Tibial nerve (tissue), 3 donors: ENCODE measurements around the gene DGKH.

Experiments used
- CTCF ChIP-seq, 5 experiments: fragments of 200-600 bp in 3 of 5; fragments of 450-650 bp in 2 of 5; sonication (generic) in 3 of 5; IDR thresholded peaks; one replicate each; pipeline ENCODE4 v1.5.1; 2016 to 2019; ENCODE audit warnings: antibody characterized with exemption in 5 of 5, mild to moderate bottlenecking in 3 of 5, moderate library complexity in 2 of 5
- POLR2A ChIP-seq, 2 donors: fragments of 450-650 bp; IDR thresholded peaks; one replicate each; pipeline ENCODE4 v1.6.1; 2017; ENCODE audit warnings: antibody characterized with exemption in 2 of 2, mild to moderate bottlenecking in 2 of 2, moderate library complexity in 2 of 2

DNA sequence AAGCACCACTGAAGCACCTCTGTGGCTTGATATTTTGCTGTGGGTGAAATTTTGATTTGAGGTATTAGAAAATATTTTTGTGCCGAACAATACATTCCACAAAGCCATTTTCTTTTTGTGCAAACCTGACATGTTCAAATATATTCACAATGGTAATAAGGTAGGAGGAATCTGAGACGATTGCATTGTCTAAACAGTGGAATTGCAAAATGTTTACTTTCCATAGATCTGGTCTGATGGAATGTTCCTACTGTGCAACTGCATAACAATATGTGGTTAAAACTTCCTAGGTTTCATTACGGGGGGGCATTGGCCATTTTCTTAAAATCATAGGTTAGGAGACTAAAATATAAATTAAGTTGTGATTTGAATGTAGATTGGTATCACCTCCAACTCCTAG, 180.8 kb downstream of the DGKH start:
- no peak for TF ChIP-seq POLR2A (IDR thresholded peaks at IDR 0.05)
- TF ChIP-seq CTCF (IDR thresholded peaks at IDR 0.05), result no peak
